H1 (cell line): ENCODE data around the gene MGME1.

Experiments used
- CBX5 ChIP-seq: fragments of 300-800, 300-1000 bp; sonication (generic); IDR thresholded peaks from 2 replicates; pipeline ENCODE4 v1.7.1; 2016; ENCODE audit warnings: antibody characterized with exemption, low read length, low read depth
- CTBP2 ChIP-seq: IDR thresholded peaks from 2 replicates; pipeline ENCODE4 v1.7.0; 2011; ENCODE audit warnings: borderline replicate concordance, mild to moderate bottlenecking, moderate library complexity, mixed read lengths, low read length; ENCODE audit not compliant: insufficient read depth, insufficient read length
- CTCF ChIP-seq, 3 experiments: IDR thresholded peaks; 1 replicate in 2 of 3; 2 replicates in 1 of 3; pipeline versions ENCODE4 v1.5.1 to v1.6.1; 2011; ENCODE audit warnings: low read length in 3 of 3, mild to moderate bottlenecking in 3 of 3, inconsistent platforms in 2 of 3, low read depth in 1 of 3, moderate library complexity in 1 of 3; ENCODE audit not compliant: insufficient read depth in 1 of 3; ENCODE audit errors: control extremely low read depth in 1 of 3
- EZH2 ChIP-seq: fragments of 200-600 bp; sonication (generic); IDR thresholded peaks from 2 replicates; pipeline ENCODE4 v1.7.1; 2012; ENCODE audit warnings: low read depth, mild to moderate bottlenecking, moderate library complexity, low read length, inconsistent platforms; ENCODE audit not compliant: severe bottlenecking
- FOSL1 ChIP-seq: IDR thresholded peaks from 2 replicates; pipeline ENCODE4 v1.6.1; 2011; ENCODE audit warnings: mild to moderate bottlenecking, low read depth, low read length, moderate library complexity; ENCODE audit not compliant: insufficient read depth
- KDM1A ChIP-seq: fragments of 200-600, 300-600 bp; sonication (generic); IDR thresholded peaks from 2 replicates; pipeline ENCODE4 v1.7.1; 2016; ENCODE audit warnings: mild to moderate bottlenecking, low read length, borderline replicate concordance
- KDM5A ChIP-seq: fragments of 200-600 bp; IDR thresholded peaks from 2 replicates; pipeline ENCODE4 v1.7.1; 2012; ENCODE audit warnings: mild to moderate bottlenecking, low read length, inconsistent platforms, mixed read lengths
- SP2 ChIP-seq: IDR thresholded peaks from 2 replicates; pipeline ENCODE4 v1.6.1; 2012; ENCODE audit warnings: mild to moderate bottlenecking, low read length, inconsistent platforms
- TAF1 ChIP-seq: IDR thresholded peaks from 2 replicates; pipeline ENCODE4 v1.6.1; 2011; ENCODE audit warnings: mild to moderate bottlenecking, low read depth, low read length

- TF ChIP-seq TAF1 (no peak), SP2 (no peak), CTBP2 (no peak), EZH2 (no peak), FOSL1 (no peak), CBX5 (no peak), KDM1A (no peak), KDM5A (no peak), CTCF (IDR thresholded peaks at IDR 0.05; ENCODE audit: control extremely low read depth in 1 of 3, insufficient read depth in 1 of 3, low read depth in 1 of 3, low read length in 3 of 3) (no peak)
Observed at GRCh38 chr20:18011951-18012645, 43.3 kb downstream of the MGME1 start.
